Neutrophil (primary cell): ENCODE results near the gene ALOX12B.

Experiments used
- H3K27ac ChIP-seq: fragments of 200-600 bp; sonication (generic); 2 replicates; pipeline ENCODE4 v1.5.1; 2016; ENCODE audit warnings: mild to moderate bottlenecking, moderate library complexity
- H3K27me3 ChIP-seq: fragments of 200-600 bp; sonication (generic); 2 replicates; pipeline ENCODE4 v1.6.0; 2016; ENCODE audit warnings: mild to moderate bottlenecking
- H3K36me3 ChIP-seq: fragments of 200-600 bp; sonication (generic); 2 replicates; pipeline ENCODE4 v1.5.1; 2017
- H3K4me1 ChIP-seq, 2 experiments: fragments of 200-600 bp in 1 of 2; sonication (generic) in 1 of 2; 1 replicate in 1 of 2; 2 replicates in 1 of 2; pipeline versions ENCODE4 v1.5.1 to v1.6.1; 2013 to 2016; ENCODE audit warnings: low read depth in 1 of 2, low read length in 1 of 2, mild to moderate bottlenecking in 1 of 2, moderate library complexity in 1 of 2; ENCODE audit not compliant: control insufficient read depth in 1 of 2, insufficient read depth in 1 of 2
- H3K4me3 ChIP-seq, 2 experiments: fragments of 200-600 bp in 1 of 2; sonication (generic) in 1 of 2; 1 replicate in 1 of 2; 2 replicates in 1 of 2; pipeline ENCODE4 v1.5.1; 2013 to 2016; ENCODE audit warnings: low read depth in 1 of 2, low read length in 1 of 2, mild to moderate bottlenecking in 1 of 2, moderate library complexity in 1 of 2
- H3K9me3 ChIP-seq: fragments of 200-600 bp; sonication (generic); 2 replicates; pipeline ENCODE4 v1.5.1; 2016
- TF ChIP-seq, protein P1 (sequence below): fragments of 200-600 bp; sonication (generic); IDR thresholded peaks from 2 replicates; pipeline ENCODE4 v1.5.1; 2016; ENCODE audit warnings: antibody characterized with exemption

ALOX12B gene

DNA sequence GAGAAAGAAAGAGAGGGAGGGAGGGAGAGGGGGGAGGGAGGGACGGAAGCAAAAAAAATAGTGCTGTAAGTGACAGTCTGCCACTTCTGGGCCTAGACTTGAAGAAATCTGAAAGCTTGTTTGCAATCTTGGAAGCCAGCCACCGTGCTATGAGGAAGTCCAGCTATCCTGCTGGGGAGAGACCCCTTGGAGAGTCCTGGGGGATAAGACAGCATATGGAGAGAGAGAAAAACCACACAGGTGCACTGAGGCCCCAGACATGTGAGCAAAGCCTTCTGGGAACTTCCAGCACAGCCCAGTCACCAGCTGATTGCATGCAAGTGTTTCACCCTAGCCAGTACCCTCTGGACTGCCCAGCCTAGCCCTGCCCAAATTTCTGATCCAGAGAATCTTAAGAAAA, 12.6 kb upstream of the ALOX12B start:
- Histone ChIP-seq H3K27ac (no peak overlapping the region), H3K4me1 (no peaks in the 10 kb centered on the region), H3K27me3 (peaks cover 31% of the 10 kb centered on the region)

DNA sequence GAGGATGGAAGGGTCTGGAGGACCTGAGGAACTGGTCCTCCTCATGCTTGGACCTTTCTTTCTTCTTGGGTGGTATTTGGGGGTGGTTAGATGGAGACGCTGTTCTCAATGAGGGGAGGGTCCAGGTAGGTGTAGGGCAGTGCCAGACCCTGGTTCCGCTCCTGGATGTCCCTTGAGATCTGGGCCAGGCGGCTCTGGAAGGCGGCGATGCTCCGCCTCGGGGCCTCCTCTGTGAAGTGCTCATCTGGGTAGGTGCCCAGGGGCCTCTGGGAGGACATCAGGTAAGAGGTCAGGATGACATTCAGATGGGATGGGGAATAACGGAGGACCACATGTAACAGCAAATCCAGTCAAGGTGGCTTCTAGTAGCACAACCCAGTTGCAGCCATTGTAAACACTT, 9.0 kb upstream of the ALOX12B start:
- TF ChIP-seq, protein P1, sequence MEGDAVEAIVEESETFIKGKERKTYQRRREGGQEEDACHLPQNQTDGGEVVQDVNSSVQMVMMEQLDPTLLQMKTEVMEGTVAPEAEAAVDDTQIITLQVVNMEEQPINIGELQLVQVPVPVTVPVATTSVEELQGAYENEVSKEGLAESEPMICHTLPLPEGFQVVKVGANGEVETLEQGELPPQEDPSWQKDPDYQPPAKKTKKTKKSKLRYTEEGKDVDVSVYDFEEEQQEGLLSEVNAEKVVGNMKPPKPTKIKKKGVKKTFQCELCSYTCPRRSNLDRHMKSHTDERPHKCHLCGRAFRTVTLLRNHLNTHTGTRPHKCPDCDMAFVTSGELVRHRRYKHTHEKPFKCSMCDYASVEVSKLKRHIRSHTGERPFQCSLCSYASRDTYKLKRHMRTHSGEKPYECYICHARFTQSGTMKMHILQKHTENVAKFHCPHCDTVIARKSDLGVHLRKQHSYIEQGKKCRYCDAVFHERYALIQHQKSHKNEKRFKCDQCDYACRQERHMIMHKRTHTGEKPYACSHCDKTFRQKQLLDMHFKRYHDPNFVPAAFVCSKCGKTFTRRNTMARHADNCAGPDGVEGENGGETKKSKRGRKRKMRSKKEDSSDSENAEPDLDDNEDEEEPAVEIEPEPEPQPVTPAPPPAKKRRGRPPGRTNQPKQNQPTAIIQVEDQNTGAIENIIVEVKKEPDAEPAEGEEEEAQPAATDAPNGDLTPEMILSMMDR = no peak
- Histone ChIP-seq H3K9me3 (no peaks in the 10 kb centered on the region), H3K4me1 (no peaks in the 10 kb centered on the region), H3K27me3 (peaks cover 53% of the 10 kb centered on the region), H3K4me3 (no peak overlapping the region), H3K36me3 (no peaks in the 10 kb centered on the region), H3K27ac (no peak overlapping the region)

More for the DNA sequence above, 12.6 kb upstream of the ALOX12B start:
- TF ChIP-seq, protein P1 = no peak
- no peak overlapping the region for H3K4me3 ChIP-seq
- no peaks in the 10 kb centered on the region for H3K36me3 ChIP-seq
- H3K9me3 ChIP-seq = no peaks in the 10 kb centered on the region

DNA sequence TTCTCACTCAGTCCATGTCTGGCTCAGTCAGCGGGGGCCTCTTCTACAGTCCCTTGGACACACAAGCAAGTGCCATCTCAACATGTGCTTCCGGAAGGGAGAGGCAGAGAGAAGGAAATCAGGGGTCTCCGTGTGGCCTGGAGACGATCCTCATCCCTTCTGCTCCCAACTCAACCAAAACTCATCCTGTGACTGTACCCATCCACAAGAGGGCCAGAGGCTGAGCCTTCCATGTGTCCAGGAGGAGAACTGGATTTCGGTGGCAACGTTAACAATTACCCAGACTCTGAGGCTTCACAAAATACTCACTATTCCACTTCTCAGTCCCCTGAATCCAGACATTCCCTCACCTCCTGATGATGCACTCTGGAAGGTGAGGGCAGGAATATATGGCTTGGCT, 7.8 kb upstream of the ALOX12B start:
- TF ChIP-seq, protein P1 = no peak
- no peaks in the 10 kb centered on the region for H3K9me3 ChIP-seq
- H3K4me1 ChIP-seq = no peaks in the 10 kb centered on the region
- no peak overlapping the region for H3K4me3 ChIP-seq
- no peak overlapping the region for H3K27ac ChIP-seq
- no peaks in the 10 kb centered on the region for H3K36me3 ChIP-seq
- peaks cover 65% of the 10 kb centered on the region for H3K27me3 ChIP-seq

DNA sequence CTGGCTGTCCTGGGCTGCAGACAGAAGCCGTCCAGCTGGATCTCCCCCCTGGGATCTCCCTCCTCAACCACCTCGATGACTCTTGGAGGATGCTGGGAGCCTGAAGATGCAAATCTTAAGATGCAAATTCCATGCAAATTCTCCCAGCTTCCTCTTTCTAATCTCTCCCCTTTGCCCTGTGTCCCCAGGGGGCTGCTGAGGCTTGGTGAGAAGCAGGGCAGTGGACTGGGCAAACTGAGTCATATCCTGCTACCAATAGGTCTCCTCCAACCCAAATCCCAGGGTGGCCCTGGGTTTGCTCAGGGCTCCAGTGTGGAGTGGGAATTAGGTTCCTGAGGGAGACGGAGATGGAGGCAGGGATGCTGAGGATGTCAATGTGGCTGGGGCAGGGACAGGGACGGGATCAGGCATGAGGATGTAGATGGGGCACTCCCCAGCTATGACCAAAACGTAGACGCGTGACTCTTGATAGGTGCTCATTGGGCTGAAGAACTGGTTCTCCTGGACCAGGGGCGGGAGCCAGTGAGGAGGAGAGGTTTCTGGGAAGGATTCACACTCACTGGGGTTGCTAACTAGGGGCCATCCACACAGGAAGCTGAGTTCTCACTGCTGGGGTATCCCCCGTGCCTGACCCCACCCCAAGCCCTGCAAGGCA, 3.6 kb upstream of the ALOX12B start:
- Histone ChIP-seq H3K4me3 (no peak overlapping the region), H3K27me3 (peaks cover 84% of the 10 kb centered on the region), H3K36me3 (no peaks in the 10 kb centered on the region), H3K4me1 (no peaks in the 10 kb centered on the region), H3K9me3 (no peaks in the 10 kb centered on the region), H3K27ac (no peak overlapping the region)
- TF ChIP-seq, protein P1 = no peak

DNA sequence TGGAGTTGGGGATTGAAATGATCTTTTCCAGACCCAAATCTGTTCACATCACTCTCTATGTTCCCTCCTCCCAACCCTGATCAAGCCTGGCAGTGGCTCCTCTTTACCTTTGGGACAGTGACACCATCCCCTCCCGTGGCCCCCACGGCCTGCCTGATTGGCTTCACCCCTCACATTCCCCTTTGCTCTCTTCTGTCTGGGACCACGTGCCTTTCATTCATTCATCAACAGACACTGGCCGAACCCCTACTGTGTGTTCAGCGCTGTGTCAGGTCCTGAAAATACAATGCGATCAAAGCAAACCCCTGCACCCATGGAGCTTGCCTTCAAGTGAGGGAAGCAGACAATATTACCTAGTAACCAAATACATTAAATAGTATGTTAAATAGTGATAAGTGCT, 2.2 kb upstream of the ALOX12B start:
- no peaks in the 10 kb centered on the region for H3K4me1 ChIP-seq
- no peak overlapping the region for H3K4me3 ChIP-seq
- H3K9me3 ChIP-seq = no peaks in the 10 kb centered on the region
- H3K36me3 ChIP-seq = no peaks in the 10 kb centered on the region
- H3K27ac ChIP-seq = no peak overlapping the region
- peaks cover 73% of the 10 kb centered on the region for H3K27me3 ChIP-seq
- TF ChIP-seq, protein P1 = no peak

DNA sequence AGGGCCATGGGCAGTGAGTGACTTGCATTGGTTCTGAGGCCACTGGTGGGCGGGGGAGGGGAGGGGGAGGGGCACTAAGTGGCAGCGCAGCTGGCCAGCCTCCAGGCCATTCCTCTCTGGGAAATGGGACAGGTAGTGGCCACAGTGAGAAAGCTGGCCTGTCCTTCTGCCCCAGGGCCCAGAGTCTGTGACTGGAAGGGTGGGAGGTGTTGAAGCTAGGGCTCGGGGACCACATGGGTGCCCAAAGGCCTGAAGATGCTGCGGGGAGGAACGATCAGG, 375 bp upstream of the ALOX12B start:
- Histone ChIP-seq H3K27ac (no peak overlapping the region), H3K27me3 (peaks cover 78% of the 10 kb centered on the region), H3K9me3 (no peaks in the 10 kb centered on the region), H3K4me1 (no peaks in the 10 kb centered on the region), H3K4me3 (no peak overlapping the region), H3K36me3 (no peaks in the 10 kb centered on the region)
- TF ChIP-seq, protein P1 = no peak
